GM19438 (cell line): Measurements from ENCODE around the gene XXYLT1.

ENCODE experiments used
- ATAC-seq: cut with Tn5 transposase; IDR thresholded peaks from one replicate; pipeline ENCODE4 v1.9.1; 2021; ENCODE audit warnings: low read depth; ENCODE audit not compliant: unreplicated experiment

Gene XXYLT1

GRCh38 chr3:195155570-195156241, 115.3 kb downstream of the XXYLT1 start:
- no peak for ATAC-seq

- ATAC-seq: no peak
Measured at GRCh38 chr3:195154793-195155535, 116.0 kb downstream of the XXYLT1 start.

- ATAC-seq: no peak
Measured at GRCh38 chr3:195154111-195154791, 116.7 kb downstream of the XXYLT1 start.

GRCh38 chr3:195153653-195154052, 117.3 kb downstream of the XXYLT1 start:
- no peak for ATAC-seq

- ATAC-seq: no peak
Measured at GRCh38 chr3:195153130-195153529, 117.8 kb downstream of the XXYLT1 start.

- no peak for ATAC-seq
Measured at GRCh38 chr3:195151866-195152541, 119.0 kb downstream of the XXYLT1 start.

- ATAC-seq: no peak
Measured at GRCh38 chr3:195151402-195151801, 119.6 kb downstream of the XXYLT1 start.

- ATAC-seq: peak; percentile 34
Measured at GRCh38 chr3:195150181-195151118, 120.5 kb downstream of the XXYLT1 start.

- no peak for ATAC-seq
Measured at GRCh38 chr3:195149292-195150030, 121.5 kb downstream of the XXYLT1 start.

GRCh38 chr3:195148549-195148948, 122.4 kb downstream of the XXYLT1 start:
- no peak for ATAC-seq

GRCh38 chr3:195147649-195148080, 123.3 kb downstream of the XXYLT1 start:
- ATAC-seq: peak; percentile 79

- ATAC-seq: no peak
Measured at GRCh38 chr3:195146131-195146530, 124.8 kb downstream of the XXYLT1 start.

GRCh38 chr3:195145579-195145978, 125.4 kb downstream of the XXYLT1 start:
- ATAC-seq: no peak

GRCh38 chr3:195143221-195143620, 127.7 kb downstream of the XXYLT1 start:
- no peak for ATAC-seq

GRCh38 chr3:195142519-195142918, 128.4 kb downstream of the XXYLT1 start:
- no peak for ATAC-seq

- no peak for ATAC-seq
Measured at GRCh38 chr3:195140816-195141793, 129.9 kb downstream of the XXYLT1 start.

- ATAC-seq: no peak
Measured at GRCh38 chr3:195140410-195140809, 130.5 kb downstream of the XXYLT1 start.

GRCh38 chr3:195139876-195140240, 131.1 kb downstream of the XXYLT1 start:
- no peak for ATAC-seq
